ENCODE measurements around the gene IQSEC1. TPM values are rescaled to one million over a fixed set of nuclear protein-coding genes. Genes with fewer than 3 reads are reported as not detected.

The IQSEC1 gene
- total and polyA plus RNA-seq, 2 of the 8 experiments (the other 6 are each of a cell fraction or from before 2014, with no cell fraction given) = 6.8 to 28.8 TPM

DNA sequence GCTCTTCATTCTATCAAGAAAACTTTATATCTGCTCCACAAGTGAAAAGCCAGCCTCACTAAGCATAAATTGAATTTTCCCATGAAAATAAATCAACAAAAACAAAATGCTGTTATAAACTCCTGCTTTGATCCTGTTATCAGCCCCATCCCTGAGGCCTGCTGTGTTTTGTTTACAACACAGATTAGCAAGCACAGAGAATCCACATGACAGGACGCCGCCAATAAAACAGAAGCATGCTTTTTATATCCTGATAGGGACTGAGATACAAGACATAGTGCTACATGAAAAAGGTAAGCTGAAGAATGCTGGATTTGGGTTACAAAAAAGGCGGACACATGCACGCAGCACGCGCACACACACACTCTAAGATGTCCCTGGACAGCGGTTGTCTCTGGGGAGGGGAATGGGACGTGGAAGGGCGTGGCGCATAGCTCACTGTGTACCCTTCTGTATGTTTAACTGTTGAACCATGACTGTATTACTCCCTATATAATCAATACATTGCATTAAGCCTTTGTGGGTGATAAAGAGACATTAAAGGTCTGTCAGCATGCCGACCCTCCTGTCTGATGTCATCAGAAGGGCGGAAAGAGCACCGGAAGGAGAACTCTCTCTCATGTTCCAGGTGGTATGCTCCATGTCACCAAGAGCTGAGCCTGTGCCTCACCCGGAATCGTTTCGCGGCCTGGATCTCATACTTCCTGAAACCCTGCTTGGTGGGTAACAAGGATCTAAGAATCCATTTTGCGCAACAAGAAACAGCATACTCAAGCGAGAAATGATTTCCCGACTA lies 93.9 kb downstream of the IQSEC1 start:
- 90% methylated on average over 20 of the region's 20 CpGs; no CpG with 5 or more reads in 1 of the 2 experiments for WGBS, 2 experiments (ENCODE audit: extremely low coverage in 1 of 2, insufficient coverage in 1 of 2, insufficient read length in 1 of 2, insufficient replicate concordance in 2 of 2, low coverage in 1 of 2, low lambda C conversion rate in 2 of 2, missing lambda C conversion rate in 1 of 2)
- Histone ChIP-seq H4K20me1 (replicated peaks in 1 of 2; ENCODE audit: control insufficient read depth in 1 of 2, insufficient read depth in 2 of 2, low read length in 2 of 2) (peaks cover 8 to 9% of the 10 kb centered on the region in 2 experiments), H4K91ac (replicated peaks; ENCODE audit: insufficient read length, low read length) (no peak overlapping the region), H3K14ac (ENCODE audit: insufficient read length) (no peak overlapping the region), H4K5ac (ENCODE audit: insufficient read length, low read depth, low read length) (no peak overlapping the region), H2AFZ (ENCODE audit: low read length) (no peak overlapping the region), H3K23me2 (ENCODE audit: low read depth, low read length) (no peaks in the 10 kb centered on the region), H2AK5ac (ENCODE audit: low read depth, low read length) (no peak overlapping the region), H2BK20ac (ENCODE audit: low read length) (no peak overlapping the region), H2BK15ac (ENCODE audit: low read length) (no peak overlapping the region), H2BK5ac (ENCODE audit: low read depth, low read length) (no peak overlapping the region), H3K18ac (ENCODE audit: extremely low read depth, low read length) (no peak overlapping the region), H3K23ac (ENCODE audit: insufficient read length) (no peak overlapping the region), H3K4ac (replicated peaks; ENCODE audit: insufficient read length, low read depth, low read length) (no peak overlapping the region), H3K27me3 (replicated peaks in 1 of 4; ENCODE audit: control insufficient read depth in 3 of 4, extremely low read depth in 1 of 4, insufficient read depth in 3 of 4, low read length in 3 of 4) (no peaks in the 10 kb centered on the region), H3K79me2 (ENCODE audit: control insufficient read depth in 1 of 2, insufficient read depth in 2 of 2, low read length in 2 of 2) (no peaks in the 10 kb centered on the region), H2BK120ac (replicated peaks; ENCODE audit: low read depth, low read length) (no peak overlapping the region), H3K4me3 (ENCODE audit: extremely low read depth in 1 of 4, insufficient read depth in 2 of 4, low read depth in 3 of 4, low read length in 4 of 4) (no peak overlapping the region), H3K27ac (ENCODE audit: low read depth, low read length) (no peak overlapping the region), H3K79me1 (ENCODE audit: low read depth, low read length) (peaks cover 4% of the 10 kb centered on the region; the same call in 1 of the 2 replicates), H3K36me3 (ENCODE audit: control insufficient read depth in 2 of 4, insufficient read depth in 4 of 4, low read length in 3 of 4) (no peaks in the 10 kb centered on the region), H3K4me1 (replicated peaks in 1 of 4; ENCODE audit: control insufficient read depth in 3 of 4, insufficient read depth in 4 of 4, low read length in 3 of 4) (peaks cover 3 to 18% (median 13%) of the 10 kb centered on the region in 4 experiments; a peak in 6 of 7 replicates), H3K9me3 (ENCODE audit: insufficient read depth in 2 of 2, low read depth in 1 of 2, low read length in 1 of 2) (no peaks in the 10 kb centered on the region), H4K8ac (ENCODE audit: extremely low read depth, insufficient read depth, low read length) (no peak overlapping the region), H3K4me2 (ENCODE audit: insufficient read depth in 1 of 2, low read depth in 2 of 2, low read length in 2 of 2) (no peak overlapping the region), H3K9ac (replicated peaks in 1 of 4; ENCODE audit: extremely low read depth in 1 of 4, low read depth in 3 of 4, low read length in 3 of 4) (no peak overlapping the region), H2BK12ac (ENCODE audit: low read depth, low read length) (no peak overlapping the region), H3K56ac (replicated peaks; ENCODE audit: insufficient read length, low read depth, low read length) (no peak overlapping the region)
- FAIRE-seq (no peak), DNase-seq (ENCODE audit: low read depth in 1 of 2, low spot score in 2 of 2) (no peak)
- CTCF ChIA-PET (ENCODE audit: partially characterized antibody) = interaction anchor here (0.6 to 25.8 kb wide), 7 partner anchors 5 to 265 kb away, joined by 3 to 267 read pairs (median 7); no protein-coding TSS in a partner anchor
- POLR2A ChIA-PET (ENCODE audit: partially characterized antibody) = interaction anchor here (0.9 to 1.6 kb wide), 3 partner anchors 9 to 16 kb away, joined by 3 to 5 read pairs (median 3); no protein-coding TSS in a partner anchor
- no peak for TF ChIP-seq GABPA (IDR thresholded peaks at IDR 0.05; ENCODE audit: borderline replicate concordance, insufficient read depth, low read length)
- TF ChIP-seq HDAC2 (IDR thresholded peaks at IDR 0.05; ENCODE audit: borderline replicate concordance in 1 of 2, low read depth in 2 of 2, low read length in 2 of 2) = no peak
- TF ChIP-seq CTCF (IDR thresholded peaks at IDR 0.05; ENCODE audit: control extremely low read depth in 1 of 3, insufficient read depth in 1 of 3, low read depth in 1 of 3, low read length in 3 of 3) = no peak
- TF ChIP-seq E2F6 (IDR thresholded peaks at IDR 0.05) = no peak
- TF ChIP-seq SUZ12 (IDR thresholded peaks at IDR 0.05; ENCODE audit: low read length) = no peak
- TF ChIP-seq ASH2L (IDR thresholded peaks at IDR 0.05; ENCODE audit: low read length) = no peak
- no peak for TF ChIP-seq TCF12 (IDR thresholded peaks at IDR 0.05; ENCODE audit: low read depth, low read length)
- TF ChIP-seq SAP30 (IDR thresholded peaks at IDR 0.05; ENCODE audit: insufficient read depth, insufficient replicate concordance, low read length) = no peak
